ENCODE measurements around the gene RGS13. TPM values are rescaled to one million over a fixed set of nuclear protein-coding genes. Genes with fewer than 3 reads are reported as not detected.

RGS13 gene
- polyA plus RNA-seq, 1 experiment = not detected

DNA sequence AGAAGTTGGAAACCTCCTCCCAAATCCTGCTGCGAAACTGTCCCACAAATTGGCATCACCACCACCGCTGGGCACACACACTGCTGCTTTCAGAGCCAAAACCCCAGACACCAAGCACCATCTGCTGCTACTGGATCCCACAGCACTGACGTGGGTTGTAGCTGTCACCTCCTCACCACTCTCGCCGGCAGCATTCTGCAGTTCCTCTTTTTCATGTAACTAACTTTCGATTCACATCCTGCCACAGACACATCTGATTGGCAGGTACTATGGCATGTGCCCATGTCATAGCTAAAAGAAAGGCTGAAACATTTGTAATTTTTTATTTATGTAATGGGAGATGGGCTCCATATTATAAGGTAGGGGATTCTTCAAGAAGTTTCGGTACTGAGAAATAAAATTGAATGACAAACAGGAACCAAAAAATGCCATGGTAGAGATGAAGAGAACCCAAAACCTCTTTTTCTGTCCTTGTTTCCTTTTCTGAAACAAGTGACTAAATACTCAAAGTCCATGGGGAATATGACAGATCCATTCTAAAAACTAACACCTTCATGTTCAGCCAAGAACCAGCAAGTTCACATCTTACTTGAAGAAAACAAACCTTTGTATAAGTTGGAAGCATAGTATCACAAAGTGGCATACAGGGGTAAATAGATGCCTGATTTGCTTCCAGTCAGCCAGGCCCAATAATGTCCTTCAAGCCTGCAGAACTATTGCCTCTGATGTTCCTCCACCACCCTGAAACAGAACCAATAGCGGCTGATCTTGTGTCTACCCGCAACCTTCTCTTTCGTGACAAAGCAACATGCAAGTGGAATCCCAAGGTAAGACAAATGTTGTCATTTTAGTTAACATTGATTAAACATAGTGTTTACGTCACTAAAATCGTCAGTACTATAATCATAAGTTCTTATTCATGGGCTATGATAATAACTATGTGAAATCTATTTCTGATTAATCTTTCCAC, 26.6 kb upstream of the RGS13 start:
- Histone ChIP-seq H3K4me3 (ENCODE audit: low read depth, low read length) (no peak overlapping the region), H3K27ac (ENCODE audit: low read depth, low read length) (no peak overlapping the region), H3K27me3 (ENCODE audit: control insufficient read depth, insufficient read depth, low read length) (no peaks in the 10 kb centered on the region), H3K9me3 (ENCODE audit: control insufficient read depth, insufficient read depth, low read length) (no peaks in the 10 kb centered on the region)
- no peak for DNase-seq (ENCODE audit: low read depth, low spot score)
- TF ChIP-seq CTCF (IDR thresholded peaks at IDR 0.05; ENCODE audit: low read depth, low read length) = no peak
- ChIA-PET POLR2A (no interaction called here), CTCF (interaction anchor here (0.7 to 5.1 kb wide), 7 partner anchors 17 to 410 kb away, joined by 3 to 42 read pairs (median 6); no protein-coding TSS in a partner anchor)

DNA sequence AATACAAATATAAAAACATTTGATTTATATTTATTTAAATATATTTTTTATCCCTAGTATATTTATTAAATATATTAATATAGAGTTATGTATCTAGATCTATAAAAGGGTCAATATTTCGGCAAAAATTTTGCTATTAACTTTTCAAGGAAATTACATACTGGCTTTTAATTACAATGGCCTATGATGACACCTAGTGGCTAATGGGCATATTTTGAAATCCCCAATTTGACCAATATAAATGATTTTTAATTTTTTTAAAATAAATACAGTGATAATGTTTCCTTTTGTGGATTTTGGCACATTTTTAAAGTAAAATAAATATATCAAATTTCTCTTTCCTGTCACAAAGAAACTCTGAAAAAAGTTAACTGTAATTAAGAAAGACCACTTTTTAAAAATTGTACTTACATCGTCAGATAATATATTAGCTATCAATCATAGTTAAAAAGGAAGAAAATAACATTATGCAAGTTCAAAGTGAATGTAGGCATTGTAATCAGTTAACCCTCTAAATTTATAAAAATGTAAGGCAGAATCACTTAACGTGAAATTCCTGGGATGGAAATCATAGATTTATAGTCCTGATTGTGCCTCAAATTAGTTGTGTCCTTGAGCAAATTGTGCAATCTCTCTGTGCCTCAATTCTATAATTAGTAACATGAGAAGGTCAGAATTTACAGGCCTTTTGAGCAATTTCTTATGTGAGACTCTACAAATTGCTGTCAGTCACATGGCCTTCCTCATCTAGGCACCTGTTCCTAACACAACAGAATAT, 25.6 kb upstream of the RGS13 start:
- no peak overlapping the region for H3K27ac ChIP-seq (ENCODE audit: low read depth, low read length)
- no peaks in the 10 kb centered on the region for H3K9me3 ChIP-seq (ENCODE audit: control insufficient read depth, insufficient read depth, low read length)
- POLR2A ChIA-PET = no interaction called here
- CTCF ChIA-PET = interaction anchor here (0.7 to 5.1 kb wide), 10 partner anchors 13 to 448 kb away, joined by 3 to 42 read pairs (median 3); no protein-coding TSS in a partner anchor
- TF ChIP-seq CTCF (IDR thresholded peaks at IDR 0.05; ENCODE audit: low read depth, low read length) = peak; percentile 47
- H3K27me3 ChIP-seq (ENCODE audit: control insufficient read depth, insufficient read depth, low read length) = no peaks in the 10 kb centered on the region
- DNase-seq (ENCODE audit: low read depth, low spot score) = no peak
- no peak overlapping the region for H3K4me3 ChIP-seq (ENCODE audit: low read depth, low read length)

DNA sequence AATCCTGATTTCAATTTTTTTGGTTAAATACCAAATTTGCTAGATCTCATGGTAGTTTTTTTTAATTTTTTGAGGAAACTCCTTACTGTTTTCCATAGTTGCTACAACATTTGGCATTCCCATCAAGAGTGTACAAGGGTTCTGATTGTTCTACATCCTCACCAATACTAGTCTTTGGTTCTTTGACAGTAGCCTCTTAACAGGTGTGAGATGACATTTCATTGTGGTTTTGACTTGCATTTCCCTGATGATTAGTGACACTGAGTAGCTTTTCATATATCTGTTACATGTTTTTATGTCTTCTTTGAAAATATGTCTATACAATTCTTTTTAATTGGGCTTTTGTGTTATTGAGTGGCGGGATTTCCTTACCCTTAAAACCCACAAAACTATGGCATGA, 20.9 kb upstream of the RGS13 start:
- TF ChIP-seq CTCF (IDR thresholded peaks at IDR 0.05; ENCODE audit: low read depth, low read length) = no peak
- DNase-seq (ENCODE audit: low read depth, low spot score) = no peak
- no peaks in the 10 kb centered on the region for H3K27me3 ChIP-seq (ENCODE audit: control insufficient read depth, insufficient read depth, low read length)
- H3K9me3 ChIP-seq (ENCODE audit: control insufficient read depth, insufficient read depth, low read length) = no peaks in the 10 kb centered on the region
- POLR2A ChIA-PET = no interaction called here
- H3K27ac ChIP-seq (ENCODE audit: low read depth, low read length) = no peak overlapping the region
- H3K4me3 ChIP-seq (ENCODE audit: low read depth, low read length) = no peak overlapping the region
- CTCF ChIA-PET = interaction anchor here (2.2 to 5.1 kb wide), 3 partner anchors 138 to 192 kb away, joined by 7 to 37 read pairs (median 16); no protein-coding TSS in a partner anchor

GRCh38 chr1:192620071-192620635, 15.8 kb upstream of the RGS13 start:
- no peak for DNase-seq (ENCODE audit: low read depth, low spot score)

More at GRCh38 chr1:192620071-192620635, 15.8 kb upstream of the RGS13 start:
- Histone ChIP-seq H3K9me3 (ENCODE audit: control insufficient read depth, insufficient read depth, low read length) (no peaks in the 10 kb centered on the region), H3K4me3 (ENCODE audit: low read depth, low read length) (no peak overlapping the region), H3K27me3 (ENCODE audit: control insufficient read depth, insufficient read depth, low read length) (no peaks in the 10 kb centered on the region), H3K27ac (ENCODE audit: low read depth, low read length) (no peak overlapping the region)
- POLR2A ChIA-PET = no interaction called here
- no peak for TF ChIP-seq CTCF (IDR thresholded peaks at IDR 0.05; ENCODE audit: low read depth, low read length)
- CTCF ChIA-PET = interaction anchor here (1.0 kb wide), 1 partner anchor 399 kb away, joined by 4 read pairs; no protein-coding TSS in a partner anchor
